Activated T-helper 1 cell treated with anti-CD3 and anti-CD28 coated beads, Interleukin-12 subunit alpha, Interleukin-12 subunit beta, Interleukin-2, Interleukin-4 antibody, amounts not matched to agents 30 ng/mL and 10 ng/mL and 1 ng/mL, durations not matched to agents 14 hours and 24 hours and 36 hours (primary cell): Measurements from ENCODE around the gene CHRNB2. TPM values are rescaled to one million over a fixed set of nuclear protein-coding genes. Genes with fewer than 3 reads are reported as not detected.
A peak's percentile ranks its signal among the peaks of the same experiment; 100 is the strongest.
"Not testable (repeated sequence)": the region's sequence is repeated elsewhere in the genome, so short reads cannot be mapped to it uniquely, and the experiment has no call there.

Experiments
- DNase-seq: peaks from one replicate; pipeline ENCODE4 v3.0.0; 2021; ENCODE audit warnings: low spot score
- H3K27ac Mint-ChIP-seq: one replicate; pipeline ENCODE4 v1.8.0; 2021; ENCODE audit warnings: mild to moderate bottlenecking, mixed read lengths
- H3K27me3 Mint-ChIP-seq: one replicate; pipeline ENCODE4 v1.8.0; 2022; ENCODE audit warnings: mild to moderate bottlenecking, moderate library complexity, mixed read lengths; ENCODE audit not compliant: insufficient read depth
- H3K36me3 Mint-ChIP-seq: one replicate; pipeline ENCODE4 v1.8.0; 2021; ENCODE audit warnings: low read depth, mixed read lengths
- H3K4me1 Mint-ChIP-seq: one replicate; pipeline ENCODE4 v1.8.0; 2021; ENCODE audit warnings: low read depth, mixed read lengths
- H3K4me3 Mint-ChIP-seq: one replicate; pipeline ENCODE4 v1.8.0; 2021; ENCODE audit warnings: mild to moderate bottlenecking, moderate library complexity, mixed read lengths
- H3K9me3 Mint-ChIP-seq: one replicate; pipeline ENCODE4 v1.8.0; 2021; ENCODE audit warnings: mixed read lengths
- intact Hi-C: fragments of 100-400 bp; cut with micrococcal nuclease; formaldehyde crosslinking; loops from one replicate; pipeline ENCODE4 v1.15.1; 2024
- total RNA-seq: library from RNA; stranded (reverse); gene quantifications from 2 replicates; pipeline ENCODE4 v1.2.3, GENCODE V29; 2022

Gene CHRNB2
- total RNA-seq, result not detected in 2 replicates

- Mint-ChIP-seq H3K4me3 (no peak within 1 kb of the TSS), H3K36me3 (no peaks in the 10 kb centered on the region), H3K27ac (peak within 1 kb of the TSS; percentile 47), H3K27me3 (peaks cover 37% of the 10 kb centered on the region), H3K4me1 (peaks cover 10% of the 10 kb centered on the region), H3K9me3 (no peaks in the 10 kb centered on the region)
- intact Hi-C loops, result loop anchor here (1.0 to 2.0 kb wide), 2 partner anchors 8 to 41 kb away; partner anchors contain the start of gene ADAR
- peak; percentile 79 for DNase-seq
Observed at GRCh38 chr1:154567386-154568156, at the start of gene CHRNB2. Gene CHRNB2 (plus strand): TSS chr1:154567778. CDS start chr1:154568045, 267 bp downstream.

- Mint-ChIP-seq H3K9me3 (no peaks in the 10 kb centered on the region), H3K27ac (no peak overlapping the region), H3K27me3 (peaks cover 42% of the 10 kb centered on the region), H3K4me1 (no peaks in the 10 kb centered on the region), H3K4me3 (no peak overlapping the region), H3K36me3 (no peaks in the 10 kb centered on the region)
- intact Hi-C loops, result no loop called here
- DNase-seq, result no peak
Observed at GRCh38 chr1:154519591-154519991, 48.0 kb upstream of the CHRNB2 start.

- no peaks in the 10 kb centered on the region for H3K4me1 Mint-ChIP-seq
Observed at GRCh38 chr1:154520333-154520732, 47.2 kb upstream of the CHRNB2 start.

GRCh38 chr1:154521695-154522094, 45.9 kb upstream of the CHRNB2 start:
- intact Hi-C loops, result no loop called here
- no peak for DNase-seq

More at GRCh38 chr1:154520333-154520732, 47.2 kb upstream of the CHRNB2 start:
- Mint-ChIP-seq H3K27me3 (peaks cover 49% of the 10 kb centered on the region), H3K27ac (no peak overlapping the region), H3K36me3 (no peaks in the 10 kb centered on the region), H3K9me3 (no peaks in the 10 kb centered on the region), H3K4me3 (no peak overlapping the region)
- DNase-seq, result no peak
- intact Hi-C loops, result no loop called here

GRCh38 chr1:154524881-154525280, 42.7 kb upstream of the CHRNB2 start:
- DNase-seq, result no peak
- H3K27me3 Mint-ChIP-seq, result peaks cover 38% of the 10 kb centered on the region
- H3K9me3 Mint-ChIP-seq, result no peaks in the 10 kb centered on the region
- H3K4me1 Mint-ChIP-seq, result no peaks in the 10 kb centered on the region
- no peaks in the 10 kb centered on the region for H3K36me3 Mint-ChIP-seq
- intact Hi-C loops, result no loop called here
- H3K4me3 Mint-ChIP-seq, result no peak overlapping the region
- H3K27ac Mint-ChIP-seq, result no peak overlapping the region

More at GRCh38 chr1:154521695-154522094, 45.9 kb upstream of the CHRNB2 start:
- Mint-ChIP-seq H3K36me3 (no peaks in the 10 kb centered on the region), H3K4me1 (no peaks in the 10 kb centered on the region), H3K27ac (no peak overlapping the region), H3K4me3 (no peak overlapping the region), H3K9me3 (no peaks in the 10 kb centered on the region), H3K27me3 (peaks cover 48% of the 10 kb centered on the region)

- DNase-seq, result no peak
- intact Hi-C loops, result no loop called here
- Mint-ChIP-seq H3K27me3 (peaks cover 29% of the 10 kb centered on the region), H3K4me3 (no peak overlapping the region), H3K9me3 (no peaks in the 10 kb centered on the region), H3K27ac (no peak overlapping the region), H3K36me3 (no peaks in the 10 kb centered on the region), H3K4me1 (no peaks in the 10 kb centered on the region)
Observed at GRCh38 chr1:154527192-154527591, 40.4 kb upstream of the CHRNB2 start.

GRCh38 chr1:154529308-154529707, 38.3 kb upstream of the CHRNB2 start:
- no peak overlapping the region for H3K27ac Mint-ChIP-seq
- intact Hi-C loops, result no loop called here

GRCh38 chr1:154531950-154532349, 35.6 kb upstream of the CHRNB2 start:
- H3K9me3 Mint-ChIP-seq, result not testable (repeated sequence)

More at GRCh38 chr1:154529308-154529707, 38.3 kb upstream of the CHRNB2 start:
- Mint-ChIP-seq H3K27me3 (peaks cover 20% of the 10 kb centered on the region), H3K4me3 (no peak overlapping the region), H3K4me1 (no peaks in the 10 kb centered on the region), H3K36me3 (no peaks in the 10 kb centered on the region), H3K9me3 (no peaks in the 10 kb centered on the region)
- no peak for DNase-seq

GRCh38 chr1:154533952-154534844, 33.4 kb upstream of the CHRNB2 start:
- Mint-ChIP-seq H3K4me3 (no peak overlapping the region), H3K27ac (no peak overlapping the region), H3K36me3 (no peaks in the 10 kb centered on the region), H3K9me3 (no peaks in the 10 kb centered on the region), H3K4me1 (no peaks in the 10 kb centered on the region), H3K27me3 (peaks cover 19% of the 10 kb centered on the region)
- intact Hi-C loops, result no loop called here
- no peak for DNase-seq

More at GRCh38 chr1:154531950-154532349, 35.6 kb upstream of the CHRNB2 start:
- H3K27ac Mint-ChIP-seq, H3K36me3 Mint-ChIP-seq, intact Hi-C loops, DNase-seq, H3K4me1 Mint-ChIP-seq, H3K4me3 Mint-ChIP-seq: not testable (repeated sequence)
- H3K27me3 Mint-ChIP-seq, result peaks cover 11% of the 10 kb centered on the region

GRCh38 chr1:154536570-154536969, 31.0 kb upstream of the CHRNB2 start:
- no peak overlapping the region for H3K27ac Mint-ChIP-seq
- DNase-seq, result no peak
- H3K4me1 Mint-ChIP-seq, result no peaks in the 10 kb centered on the region
- no peaks in the 10 kb centered on the region for H3K9me3 Mint-ChIP-seq
- H3K4me3 Mint-ChIP-seq, result no peak overlapping the region
- H3K27me3 Mint-ChIP-seq, result peaks cover 33% of the 10 kb centered on the region
- no peaks in the 10 kb centered on the region for H3K36me3 Mint-ChIP-seq
- intact Hi-C loops, result no loop called here

GRCh38 chr1:154539486-154540483, 27.8 kb upstream of the CHRNB2 start:
- no peak for DNase-seq
- Mint-ChIP-seq H3K27me3 (peaks cover 32% of the 10 kb centered on the region), H3K4me3 (no peak overlapping the region), H3K36me3 (no peaks in the 10 kb centered on the region), H3K4me1 (no peaks in the 10 kb centered on the region), H3K27ac (no peak overlapping the region), H3K9me3 (no peaks in the 10 kb centered on the region)
- intact Hi-C loops, result no loop called here

GRCh38 chr1:154541231-154541630, 26.3 kb upstream of the CHRNB2 start:
- no peak for DNase-seq
- no peak overlapping the region for H3K27ac Mint-ChIP-seq
- no peaks in the 10 kb centered on the region for H3K36me3 Mint-ChIP-seq
- H3K9me3 Mint-ChIP-seq, result no peaks in the 10 kb centered on the region
- intact Hi-C loops, result no loop called here
- no peaks in the 10 kb centered on the region for H3K4me1 Mint-ChIP-seq
- peaks cover 32% of the 10 kb centered on the region for H3K27me3 Mint-ChIP-seq
- no peak overlapping the region for H3K4me3 Mint-ChIP-seq
